Endothelial cell (in vitro differentiated cells): ENCODE data around the gene GRAMD1A. TPM values are rescaled to one million over a fixed set of nuclear protein-coding genes. Genes with fewer than 3 reads are reported as not detected.
A peak's percentile ranks its signal among the peaks of the same experiment; 100 is the strongest.
"Not testable (repeated sequence)": the region's sequence is repeated elsewhere in the genome, so short reads cannot be mapped to it uniquely, and the experiment has no call there.

Experiments
- DNase-seq: peaks from one replicate; pipeline ENCODE4 v3.0.0; 2021; ENCODE audit warnings: low spot score
- H3K27ac Mint-ChIP-seq: one replicate; pipeline ENCODE4 v1.8.0; 2021; ENCODE audit warnings: mixed read lengths, inconsistent platforms; ENCODE audit not compliant: unreplicated experiment
- H3K27me3 Mint-ChIP-seq: one replicate; pipeline ENCODE4 v1.8.0; 2021; ENCODE audit warnings: mild to moderate bottlenecking, moderate library complexity, mixed read lengths, inconsistent platforms; ENCODE audit not compliant: unreplicated experiment
- H3K36me3 Mint-ChIP-seq: one replicate; pipeline ENCODE4 v1.8.0; 2021; ENCODE audit warnings: mild to moderate bottlenecking, low read depth, mixed read lengths, inconsistent platforms; ENCODE audit not compliant: unreplicated experiment
- H3K4me1 Mint-ChIP-seq: one replicate; pipeline ENCODE4 v1.8.0; 2021; ENCODE audit warnings: mild to moderate bottlenecking, mixed read lengths, inconsistent platforms; ENCODE audit not compliant: unreplicated experiment
- H3K4me3 Mint-ChIP-seq: one replicate; pipeline ENCODE4 v1.8.0; 2021; ENCODE audit warnings: mild to moderate bottlenecking, mixed read lengths, inconsistent platforms; ENCODE audit not compliant: unreplicated experiment
- H3K9me3 Mint-ChIP-seq: one replicate; pipeline ENCODE4 v1.8.0; 2021; ENCODE audit warnings: mixed read lengths, inconsistent platforms; ENCODE audit not compliant: unreplicated experiment
- total RNA-seq: library from RNA; stranded (reverse); fragmentation: NEBNext Ultra II Directional; extraction: Animal tissue kit (Norgen Biotek cat#: 25700); gene quantifications from one replicate; pipeline ENCODE4 v1.2.1, GENCODE V29; 2021; ENCODE audit not compliant: unreplicated experiment
- TF ChIP-seq, protein P1 (sequence below): fragments of 200-600 bp; sonication (generic); IDR thresholded peaks from one replicate; pipeline ENCODE4 v1.5.0; 2021; ENCODE audit warnings: antibody characterized with exemption; ENCODE audit not compliant: unreplicated experiment

The GRAMD1A gene
- total RNA-seq, 1 donor from 2014 or later = 156 TPM

DNA sequence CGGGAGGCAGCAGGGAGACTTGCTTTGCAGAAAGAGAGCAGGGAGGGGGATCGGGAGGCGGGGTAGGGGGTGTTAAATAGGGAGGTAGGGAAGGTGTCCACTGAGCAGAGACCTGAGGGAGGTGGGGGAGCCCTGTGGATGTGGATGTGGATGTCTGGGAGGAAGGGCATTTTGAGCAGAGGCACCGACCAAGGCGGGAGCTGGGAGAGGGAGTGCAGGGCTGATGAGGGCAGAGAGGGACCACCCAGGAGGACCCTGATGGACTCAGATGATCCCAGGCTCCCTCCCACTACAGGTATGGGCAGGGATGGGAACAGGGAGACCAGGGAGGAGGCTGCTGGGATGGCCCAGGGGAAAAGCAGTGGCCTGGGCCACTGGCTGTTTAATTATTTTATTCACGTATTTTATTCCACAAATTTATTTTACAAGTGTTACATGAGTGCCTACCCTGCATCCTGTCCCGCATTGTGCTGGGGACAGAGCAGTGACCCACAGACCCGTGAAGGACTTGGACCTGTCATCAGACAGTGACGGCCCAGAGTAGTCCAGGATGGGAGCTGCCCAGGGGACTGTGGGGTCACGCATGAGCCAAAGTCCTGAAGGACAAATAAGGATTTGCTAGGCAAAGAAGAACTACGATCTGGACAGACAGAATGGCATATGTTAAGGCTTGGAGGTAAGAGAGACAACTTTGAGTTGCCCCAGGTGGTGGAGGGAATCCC lies 5.3 kb downstream of the GRAMD1A start:
- Mint-ChIP-seq H3K4me3 (no peak overlapping the region), H3K4me1 (peaks cover 37% of the 10 kb centered on the region), H3K36me3 (peaks cover 31% of the 10 kb centered on the region), H3K9me3 (no peaks in the 10 kb centered on the region), H3K27ac (no peak overlapping the region), H3K27me3 (peaks cover 20% of the 10 kb centered on the region)
- DNase-seq = no peak
- TF ChIP-seq, protein P1, sequence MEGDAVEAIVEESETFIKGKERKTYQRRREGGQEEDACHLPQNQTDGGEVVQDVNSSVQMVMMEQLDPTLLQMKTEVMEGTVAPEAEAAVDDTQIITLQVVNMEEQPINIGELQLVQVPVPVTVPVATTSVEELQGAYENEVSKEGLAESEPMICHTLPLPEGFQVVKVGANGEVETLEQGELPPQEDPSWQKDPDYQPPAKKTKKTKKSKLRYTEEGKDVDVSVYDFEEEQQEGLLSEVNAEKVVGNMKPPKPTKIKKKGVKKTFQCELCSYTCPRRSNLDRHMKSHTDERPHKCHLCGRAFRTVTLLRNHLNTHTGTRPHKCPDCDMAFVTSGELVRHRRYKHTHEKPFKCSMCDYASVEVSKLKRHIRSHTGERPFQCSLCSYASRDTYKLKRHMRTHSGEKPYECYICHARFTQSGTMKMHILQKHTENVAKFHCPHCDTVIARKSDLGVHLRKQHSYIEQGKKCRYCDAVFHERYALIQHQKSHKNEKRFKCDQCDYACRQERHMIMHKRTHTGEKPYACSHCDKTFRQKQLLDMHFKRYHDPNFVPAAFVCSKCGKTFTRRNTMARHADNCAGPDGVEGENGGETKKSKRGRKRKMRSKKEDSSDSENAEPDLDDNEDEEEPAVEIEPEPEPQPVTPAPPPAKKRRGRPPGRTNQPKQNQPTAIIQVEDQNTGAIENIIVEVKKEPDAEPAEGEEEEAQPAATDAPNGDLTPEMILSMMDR = no peak

DNA sequence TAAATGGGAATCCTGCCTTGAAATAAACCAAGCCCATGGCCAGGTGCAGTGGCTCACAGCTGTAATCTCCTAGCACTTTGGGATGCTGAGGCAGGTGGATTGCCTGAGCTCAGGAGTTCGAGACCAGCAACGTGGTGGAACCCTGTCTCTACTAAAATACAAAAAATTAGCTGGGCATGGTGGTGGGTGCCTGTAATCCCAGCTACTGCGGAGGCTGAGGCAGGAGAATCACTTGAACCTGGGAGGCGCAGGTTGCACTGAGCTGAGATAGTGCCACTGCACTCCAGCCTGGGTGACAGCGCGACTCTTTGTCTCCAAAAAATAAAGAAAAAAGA lies 5.9 kb downstream of the GRAMD1A start:
- Mint-ChIP-seq H3K36me3 (peaks cover 34% of the 10 kb centered on the region), H3K27me3 (peaks cover 19% of the 10 kb centered on the region), H3K4me1 (peaks cover 37% of the 10 kb centered on the region)
- DNase-seq, H3K4me3 Mint-ChIP-seq, H3K27ac Mint-ChIP-seq, H3K9me3 Mint-ChIP-seq: not testable (repeated sequence)

DNA sequence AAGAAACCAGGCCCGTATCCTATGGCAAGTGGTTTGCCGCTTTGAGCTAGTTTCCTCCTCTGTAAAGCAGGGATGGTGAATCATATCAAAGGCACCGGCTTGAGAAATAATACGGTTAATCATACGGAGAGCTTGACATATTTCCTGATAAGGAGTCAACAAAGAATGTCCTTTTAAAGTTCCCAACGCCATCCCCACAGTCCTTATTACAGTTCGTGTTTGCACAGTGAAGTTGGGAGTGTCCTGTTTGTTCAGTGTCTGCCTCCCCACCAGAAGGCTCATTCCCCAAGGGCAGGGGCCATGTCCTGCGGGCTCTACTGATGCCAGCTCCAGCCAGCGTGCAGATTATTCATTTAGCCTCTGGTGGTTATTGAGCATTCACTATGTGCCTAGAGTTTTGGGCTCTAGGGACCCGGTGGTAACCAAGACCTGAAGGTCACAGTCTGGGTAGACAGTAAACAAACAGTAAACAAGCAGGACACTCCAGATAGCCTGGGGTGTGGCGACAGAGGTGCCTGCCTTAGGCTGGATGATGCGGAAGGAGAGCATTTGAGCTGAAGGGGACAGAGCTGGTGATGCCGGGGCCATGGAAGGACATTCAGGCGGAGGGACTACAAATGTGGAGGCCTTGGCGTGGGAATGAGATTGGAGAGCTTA lies 6.3 kb downstream of the GRAMD1A start:
- Mint-ChIP-seq H3K27ac (no peak overlapping the region), H3K4me1 (peaks cover 32% of the 10 kb centered on the region), H3K9me3 (no peaks in the 10 kb centered on the region), H3K27me3 (peaks cover 14% of the 10 kb centered on the region), H3K36me3 (peaks cover 32% of the 10 kb centered on the region), H3K4me3 (peak overlapping the region; percentile 45)
- TF ChIP-seq, protein P1 = no peak
- no peak for DNase-seq

DNA sequence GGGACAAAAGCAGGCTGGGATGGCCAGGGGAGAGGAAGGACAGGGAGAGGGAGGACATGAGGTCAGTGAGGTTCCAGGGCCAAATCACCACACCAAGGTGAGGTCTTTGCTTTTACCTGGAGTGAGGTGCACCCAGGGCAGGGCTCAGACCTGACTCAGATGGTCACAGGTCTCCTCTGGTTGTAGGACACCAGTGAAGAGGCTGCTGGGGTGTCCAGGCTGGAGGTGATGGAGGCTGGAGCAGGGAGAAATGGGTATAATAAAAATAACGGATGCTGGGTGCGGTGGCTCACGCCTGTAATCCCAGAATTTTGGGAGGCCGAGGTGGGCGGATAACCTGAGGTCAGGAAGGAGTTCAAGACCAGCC lies 6.9 kb downstream of the GRAMD1A start:
- H3K36me3 Mint-ChIP-seq = peaks cover 29% of the 10 kb centered on the region
- DNase-seq = no peak
- no peaks in the 10 kb centered on the region for H3K9me3 Mint-ChIP-seq
- H3K4me3 Mint-ChIP-seq = peak overlapping the region; percentile 45
- TF ChIP-seq, protein P1 = no peak
- H3K27me3 Mint-ChIP-seq = peaks cover 9% of the 10 kb centered on the region
- H3K4me1 Mint-ChIP-seq = peaks cover 29% of the 10 kb centered on the region
- no peak overlapping the region for H3K27ac Mint-ChIP-seq

DNA sequence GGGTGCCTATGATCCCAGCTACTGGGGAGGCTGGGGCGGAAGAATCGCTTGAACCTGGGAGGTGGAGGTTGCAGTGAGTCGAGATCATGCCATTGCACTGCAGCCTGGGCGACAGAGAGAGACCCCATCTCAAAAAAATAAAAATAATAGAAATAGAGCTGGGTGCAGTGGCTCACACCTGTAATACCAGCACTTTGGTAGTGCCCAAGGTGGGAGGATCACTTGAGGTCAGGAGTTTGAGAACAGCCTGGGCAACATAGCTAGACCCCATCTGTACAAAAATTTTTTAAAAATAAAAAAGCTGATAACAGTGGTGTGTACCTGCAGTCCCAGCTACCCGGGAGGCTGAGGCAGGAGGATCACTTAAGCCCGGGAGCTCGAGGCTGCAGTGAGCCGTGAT lies 7.3 kb downstream of the GRAMD1A start:
- H3K27ac Mint-ChIP-seq, H3K9me3 Mint-ChIP-seq, H3K4me3 Mint-ChIP-seq, DNase-seq, H3K27me3 Mint-ChIP-seq: not testable (repeated sequence)
- H3K4me1 Mint-ChIP-seq = peaks cover 29% of the 10 kb centered on the region
- H3K36me3 Mint-ChIP-seq = peaks cover 31% of the 10 kb centered on the region

DNA sequence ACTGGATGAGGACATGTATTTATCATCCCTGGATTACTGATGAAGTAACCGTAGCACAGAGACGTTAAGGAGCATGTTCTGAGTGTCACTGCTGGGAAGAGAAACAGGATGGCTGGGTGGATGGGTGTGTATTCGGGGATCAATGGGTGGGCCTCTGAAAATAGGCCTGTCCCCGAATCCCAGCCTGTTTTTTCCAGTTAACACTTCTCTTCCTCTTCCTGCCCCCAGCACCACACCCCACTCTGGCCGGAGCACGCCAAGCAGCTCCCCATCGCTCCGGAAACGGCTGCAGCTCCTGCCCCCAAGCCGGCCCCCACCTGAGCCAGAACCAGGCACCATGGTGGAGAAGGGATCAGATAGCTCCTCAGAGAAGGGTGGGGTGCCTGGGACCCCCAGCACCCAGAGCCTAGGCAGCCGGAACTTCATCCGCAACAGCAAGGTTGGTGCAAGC lies 8.8 kb downstream of the GRAMD1A start:
- H3K4me1 Mint-ChIP-seq = peaks cover 19% of the 10 kb centered on the region

More for the DNA sequence above, 8.8 kb downstream of the GRAMD1A start:
- H3K36me3 Mint-ChIP-seq = peaks cover 41% of the 10 kb centered on the region
- H3K27ac Mint-ChIP-seq = no peak overlapping the region
- H3K9me3 Mint-ChIP-seq = no peaks in the 10 kb centered on the region
- no peak for DNase-seq
- H3K27me3 Mint-ChIP-seq = peaks cover 8% of the 10 kb centered on the region
- H3K4me3 Mint-ChIP-seq = peak overlapping the region; percentile 60
- TF ChIP-seq, protein P1 = no peak
